ENCODE measurements around the gene MPP1. TPM values are rescaled to one million over a fixed set of nuclear protein-coding genes. Genes with fewer than 3 reads are reported as not detected.
"Not testable (repeated sequence)": the region's sequence is repeated elsewhere in the genome, so short reads cannot be mapped to it uniquely, and the experiment has no call there.

Gene MPP1
- total RNA-seq, 1 experiment from 2014 or later: 1.3 TPM

DNA sequence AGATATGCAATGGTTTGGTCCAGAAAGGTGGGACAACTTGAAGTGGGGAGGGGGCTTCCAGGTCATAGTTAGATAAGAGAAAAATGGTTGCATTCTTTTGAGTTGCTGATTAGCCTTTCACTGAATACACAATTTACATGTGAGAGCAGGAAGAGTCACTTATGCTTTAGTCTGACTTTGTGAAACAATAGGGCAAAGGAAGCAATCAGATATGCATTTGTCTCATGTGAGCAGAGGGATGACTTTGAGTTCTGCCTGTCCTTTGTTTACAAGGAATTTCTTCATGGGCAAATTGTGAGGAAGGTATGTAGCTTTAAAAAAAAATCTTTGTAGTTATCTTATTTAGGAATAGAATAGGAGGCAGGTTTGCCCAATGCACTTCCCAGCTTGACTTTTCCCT, 16.2 kb upstream of the MPP1 start:
- intact Hi-C loops (cut with micrococcal nuclease; ENCODE audit: unreplicated experiment): no loop called here
- DNase-seq: no peak
- BruUV-seq (replicated peaks): no TSS peak
- no peaks in the 10 kb centered on the region for H3K4me1 Mint-ChIP-seq (ENCODE audit: low read depth, unreplicated experiment)
- H3K27ac Mint-ChIP-seq (ENCODE audit: unreplicated experiment): no peak overlapping the region
- no peak overlapping the region for H3K4me3 Mint-ChIP-seq (ENCODE audit: low read depth, unreplicated experiment)
- TF ChIP-seq, protein P1, sequence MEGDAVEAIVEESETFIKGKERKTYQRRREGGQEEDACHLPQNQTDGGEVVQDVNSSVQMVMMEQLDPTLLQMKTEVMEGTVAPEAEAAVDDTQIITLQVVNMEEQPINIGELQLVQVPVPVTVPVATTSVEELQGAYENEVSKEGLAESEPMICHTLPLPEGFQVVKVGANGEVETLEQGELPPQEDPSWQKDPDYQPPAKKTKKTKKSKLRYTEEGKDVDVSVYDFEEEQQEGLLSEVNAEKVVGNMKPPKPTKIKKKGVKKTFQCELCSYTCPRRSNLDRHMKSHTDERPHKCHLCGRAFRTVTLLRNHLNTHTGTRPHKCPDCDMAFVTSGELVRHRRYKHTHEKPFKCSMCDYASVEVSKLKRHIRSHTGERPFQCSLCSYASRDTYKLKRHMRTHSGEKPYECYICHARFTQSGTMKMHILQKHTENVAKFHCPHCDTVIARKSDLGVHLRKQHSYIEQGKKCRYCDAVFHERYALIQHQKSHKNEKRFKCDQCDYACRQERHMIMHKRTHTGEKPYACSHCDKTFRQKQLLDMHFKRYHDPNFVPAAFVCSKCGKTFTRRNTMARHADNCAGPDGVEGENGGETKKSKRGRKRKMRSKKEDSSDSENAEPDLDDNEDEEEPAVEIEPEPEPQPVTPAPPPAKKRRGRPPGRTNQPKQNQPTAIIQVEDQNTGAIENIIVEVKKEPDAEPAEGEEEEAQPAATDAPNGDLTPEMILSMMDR (IDR thresholded peaks at IDR 0.05; ENCODE audit: unreplicated experiment): no peak
- H3K36me3 Mint-ChIP-seq (ENCODE audit: insufficient read depth, unreplicated experiment): no peaks in the 10 kb centered on the region
- CTCF ChIA-PET: interaction anchor here (0.8 kb wide), 1 partner anchor 73 kb away, joined by 3 read pairs; no protein-coding TSS in a partner anchor
- no peaks in the 10 kb centered on the region for H3K9me3 Mint-ChIP-seq (ENCODE audit: low read depth, unreplicated experiment)
- peaks cover 56% of the 10 kb centered on the region for H3K27me3 Mint-ChIP-seq (ENCODE audit: unreplicated experiment)

DNA sequence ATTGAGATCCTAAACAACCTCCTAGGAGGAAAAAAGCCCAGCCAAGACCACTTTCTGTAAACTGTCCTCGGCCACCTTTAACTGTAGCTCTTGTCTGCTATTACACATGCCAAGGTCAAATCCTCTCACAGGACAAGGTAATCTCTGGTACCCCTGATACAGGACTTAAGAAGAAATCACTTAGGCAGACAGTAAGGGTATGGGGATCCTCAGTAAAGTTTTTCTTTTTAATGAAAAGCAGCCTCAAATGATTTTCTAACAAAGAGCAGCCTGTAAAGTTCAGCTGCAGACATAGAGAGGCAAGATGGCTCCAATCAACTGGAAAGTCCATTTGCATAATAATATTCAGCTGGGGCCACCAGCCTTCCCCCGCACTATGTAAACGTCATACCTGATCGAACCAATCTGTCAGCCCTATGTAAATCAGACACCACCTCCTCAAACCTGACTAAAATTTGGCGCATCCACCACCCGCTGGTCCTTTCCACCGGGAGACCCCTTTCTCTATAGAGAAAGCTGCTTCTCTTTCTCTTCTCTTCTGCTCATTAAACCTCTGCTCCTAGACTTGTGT, 14.6 kb upstream of the MPP1 start:
- TF ChIP-seq, protein P1 (IDR thresholded peaks at IDR 0.05; ENCODE audit: unreplicated experiment): no peak
- intact Hi-C loops (cut with micrococcal nuclease; ENCODE audit: unreplicated experiment): no loop called here
- CTCF ChIA-PET: no interaction called here
- no peak overlapping the region for H3K27ac Mint-ChIP-seq (ENCODE audit: unreplicated experiment)
- no TSS peak for BruUV-seq (replicated peaks)
- H3K9me3 Mint-ChIP-seq (ENCODE audit: low read depth, unreplicated experiment): no peaks in the 10 kb centered on the region
- no peaks in the 10 kb centered on the region for H3K4me1 Mint-ChIP-seq (ENCODE audit: low read depth, unreplicated experiment)
- no peak overlapping the region for H3K4me3 Mint-ChIP-seq (ENCODE audit: low read depth, unreplicated experiment)
- no peak for DNase-seq
- H3K36me3 Mint-ChIP-seq (ENCODE audit: insufficient read depth, unreplicated experiment): no peaks in the 10 kb centered on the region
- peaks cover 65% of the 10 kb centered on the region for H3K27me3 Mint-ChIP-seq (ENCODE audit: unreplicated experiment)

DNA sequence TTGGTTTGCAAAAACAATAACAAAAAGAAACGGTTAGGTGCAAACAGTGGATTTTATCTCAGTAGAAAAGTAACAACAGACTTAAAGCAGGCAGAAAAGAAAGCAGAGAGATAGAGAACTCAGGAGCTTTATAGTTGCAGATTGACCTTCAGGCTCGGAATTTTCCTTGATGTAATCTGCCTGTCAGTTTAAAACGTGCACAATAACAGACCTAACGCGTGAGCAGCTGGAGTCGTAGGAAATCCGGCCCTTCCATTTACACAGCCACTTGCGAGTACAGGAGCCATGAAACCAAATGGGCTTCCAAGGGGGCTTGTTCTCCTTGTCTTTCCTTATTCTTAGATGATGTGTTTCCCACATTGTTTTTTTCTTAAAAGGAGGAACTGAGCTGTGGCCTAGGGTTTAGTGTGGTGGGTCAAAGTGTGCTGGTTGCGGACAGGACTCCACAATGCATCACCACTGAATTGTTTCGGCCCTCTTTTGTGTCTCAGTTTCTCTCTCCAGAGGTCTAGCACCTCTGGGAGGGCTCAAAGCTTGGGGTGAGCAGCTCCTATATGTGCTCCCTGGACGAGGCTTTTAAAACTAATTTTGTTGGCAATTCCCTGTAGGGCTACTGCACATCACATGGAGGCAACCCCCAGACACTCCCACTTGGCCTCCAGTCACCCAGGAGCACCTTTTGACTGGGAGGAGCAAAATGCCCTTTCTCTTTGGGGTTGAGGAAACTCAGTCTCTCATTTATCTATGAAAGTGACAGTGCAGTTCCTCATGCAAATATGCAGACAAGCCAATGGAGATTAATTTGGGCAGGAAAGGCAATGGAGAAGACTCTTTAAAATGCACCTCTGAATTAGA, 13.9 kb upstream of the MPP1 start:
- no peaks in the 10 kb centered on the region for H3K36me3 Mint-ChIP-seq (ENCODE audit: insufficient read depth, unreplicated experiment)
- H3K27ac Mint-ChIP-seq (ENCODE audit: unreplicated experiment): no peak overlapping the region
- intact Hi-C loops (cut with micrococcal nuclease; ENCODE audit: unreplicated experiment): no loop called here
- no peak overlapping the region for H3K4me3 Mint-ChIP-seq (ENCODE audit: low read depth, unreplicated experiment)
- H3K27me3 Mint-ChIP-seq (ENCODE audit: unreplicated experiment): peaks cover 65% of the 10 kb centered on the region
- TF ChIP-seq, protein P1 (IDR thresholded peaks at IDR 0.05; ENCODE audit: unreplicated experiment): no peak
- no peaks in the 10 kb centered on the region for H3K4me1 Mint-ChIP-seq (ENCODE audit: low read depth, unreplicated experiment)
- no TSS peak for BruUV-seq (replicated peaks)
- H3K9me3 Mint-ChIP-seq (ENCODE audit: low read depth, unreplicated experiment): no peaks in the 10 kb centered on the region
- no peak for DNase-seq
- CTCF ChIA-PET: interaction anchor here (0.6 kb wide), 1 partner anchor 18 kb away, joined by 7 read pairs; no protein-coding TSS in a partner anchor

DNA sequence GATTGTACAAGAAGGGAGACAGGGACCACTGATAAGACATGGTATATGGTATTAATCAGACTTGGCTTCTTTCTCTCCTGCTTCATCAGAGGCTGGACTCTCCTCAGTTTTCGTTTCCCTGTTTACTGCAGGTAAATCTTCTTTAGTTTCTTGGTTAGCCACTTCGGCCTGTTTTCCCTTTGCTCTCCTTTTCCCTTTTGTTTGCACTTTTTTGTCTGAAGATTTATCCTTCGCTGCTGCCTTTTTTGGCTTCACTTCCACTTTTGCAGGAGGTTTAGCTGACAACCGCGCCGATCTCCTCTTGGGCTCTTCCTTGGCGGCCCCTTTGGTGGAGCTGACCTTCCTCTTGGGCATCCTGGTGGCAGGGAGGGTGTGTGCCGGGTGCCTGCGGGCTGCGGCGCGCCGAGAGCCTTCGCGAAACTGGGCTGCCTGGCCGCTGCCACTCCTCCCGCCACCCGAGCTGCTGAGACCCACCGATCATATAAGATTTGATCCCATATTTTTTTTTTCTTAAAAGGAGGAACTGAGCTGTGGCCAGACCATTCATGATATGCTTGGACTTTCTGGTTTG, 11.8 kb upstream of the MPP1 start:
- DNase-seq; intact Hi-C loops (cut with micrococcal nuclease; ENCODE audit: unreplicated experiment); H3K9me3 Mint-ChIP-seq (ENCODE audit: low read depth, unreplicated experiment); BruUV-seq (replicated peaks); H3K36me3 Mint-ChIP-seq (ENCODE audit: insufficient read depth, unreplicated experiment); H3K4me1 Mint-ChIP-seq (ENCODE audit: low read depth, unreplicated experiment); CTCF ChIA-PET; H3K4me3 Mint-ChIP-seq (ENCODE audit: low read depth, unreplicated experiment); H3K27ac Mint-ChIP-seq (ENCODE audit: unreplicated experiment): not testable (repeated sequence)
- H3K27me3 Mint-ChIP-seq (ENCODE audit: unreplicated experiment): peaks cover 68% of the 10 kb centered on the region

DNA sequence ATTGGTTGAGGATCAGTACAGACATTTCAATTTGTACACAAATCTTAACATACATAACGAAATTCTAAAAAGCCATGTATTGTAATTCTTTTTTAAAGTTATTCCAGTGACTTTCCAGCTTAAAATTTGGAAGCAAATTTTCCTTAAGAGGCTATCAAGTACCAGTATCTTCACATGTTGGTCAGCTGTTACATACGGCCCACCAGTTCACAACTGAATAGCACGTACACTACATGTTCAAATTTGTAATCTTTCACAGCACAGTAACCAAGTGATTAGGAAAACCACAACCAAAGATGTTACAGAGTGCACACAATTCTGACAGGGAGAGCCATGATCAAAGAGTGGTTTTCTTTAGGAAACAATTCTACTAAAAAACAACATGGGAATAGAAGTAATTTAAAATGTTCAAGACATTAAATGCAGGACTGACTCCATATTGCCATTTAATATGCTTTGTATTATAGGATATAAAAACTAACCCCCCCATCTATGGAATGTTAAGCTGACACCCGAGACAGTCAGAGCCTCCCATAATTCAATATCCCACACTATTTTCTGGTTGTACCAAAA, 11.1 kb upstream of the MPP1 start:
- H3K9me3 Mint-ChIP-seq (ENCODE audit: low read depth, unreplicated experiment); CTCF ChIA-PET; H3K4me1 Mint-ChIP-seq (ENCODE audit: low read depth, unreplicated experiment); DNase-seq; H3K27ac Mint-ChIP-seq (ENCODE audit: unreplicated experiment); H3K4me3 Mint-ChIP-seq (ENCODE audit: low read depth, unreplicated experiment); H3K36me3 Mint-ChIP-seq (ENCODE audit: insufficient read depth, unreplicated experiment); BruUV-seq (replicated peaks); intact Hi-C loops (cut with micrococcal nuclease; ENCODE audit: unreplicated experiment): not testable (repeated sequence)
- peaks cover 68% of the 10 kb centered on the region for H3K27me3 Mint-ChIP-seq (ENCODE audit: unreplicated experiment)
